Natural killer cell treated with Interleukin-12 subunit alpha and Interleukin-12 subunit beta and Interleukin-15 and Interleukin-18, amount 100 ng/mL, for 72 hours (primary cell): Measurements from ENCODE around the gene PI3. TPM values are rescaled to one million over a fixed set of nuclear protein-coding genes. Genes with fewer than 3 reads are reported as not detected.
"Not testable (repeated sequence)": the region's sequence is repeated elsewhere in the genome, so short reads cannot be mapped to it uniquely, and the experiment has no call there.

ENCODE experiments used
- ATAC-seq, 2 donors: fragments of 150-1000 bp; cut with Tn5 transposase in 1 of 2; sonication (Bioruptor Pico), chemical (Tn5 transposase) in 1 of 2; 2 replicates each; pipeline ENCODE4 v1.10.0; 2021
- DNase-seq: peaks from one replicate; pipeline ENCODE4 v3.0.0; 2022; ENCODE audit warnings: low spot score
- H3K27ac Mint-ChIP-seq, 2 donors: 1 replicate in 1 of 2; 2 replicates in 1 of 2; pipeline ENCODE4 v1.8.0; 2022; ENCODE audit warnings: mixed read lengths in 2 of 2, mild to moderate bottlenecking in 1 of 2, moderate library complexity in 1 of 2
- H3K27me3 Mint-ChIP-seq, 2 donors: 1 replicate in 1 of 2; 2 replicates in 1 of 2; pipeline ENCODE4 v1.8.0; 2022; ENCODE audit warnings: mixed read lengths in 2 of 2
- H3K36me3 Mint-ChIP-seq: one replicate; pipeline ENCODE4 v1.8.0; 2022; ENCODE audit warnings: mixed read lengths
- H3K4me1 Mint-ChIP-seq, 2 donors: 1 replicate in 1 of 2; 2 replicates in 1 of 2; pipeline ENCODE4 v1.8.0; 2022; ENCODE audit warnings: low read depth in 2 of 2, mixed read lengths in 2 of 2, mild to moderate bottlenecking in 1 of 2
- H3K4me3 Mint-ChIP-seq: one replicate; pipeline ENCODE4 v1.8.0; 2022; ENCODE audit warnings: mixed read lengths
- H3K9me3 Mint-ChIP-seq: 2 replicates; pipeline ENCODE4 v1.8.0; 2022; ENCODE audit warnings: mixed read lengths
- total RNA-seq, 2 donors: library from RNA; stranded (reverse); gene quantifications; one replicate each; pipeline ENCODE4 v1.2.3, GENCODE V29; 2022

Gene PI3, protein sequence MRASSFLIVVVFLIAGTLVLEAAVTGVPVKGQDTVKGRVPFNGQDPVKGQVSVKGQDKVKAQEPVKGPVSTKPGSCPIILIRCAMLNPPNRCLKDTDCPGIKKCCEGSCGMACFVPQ
- not detected for total RNA-seq

DNA sequence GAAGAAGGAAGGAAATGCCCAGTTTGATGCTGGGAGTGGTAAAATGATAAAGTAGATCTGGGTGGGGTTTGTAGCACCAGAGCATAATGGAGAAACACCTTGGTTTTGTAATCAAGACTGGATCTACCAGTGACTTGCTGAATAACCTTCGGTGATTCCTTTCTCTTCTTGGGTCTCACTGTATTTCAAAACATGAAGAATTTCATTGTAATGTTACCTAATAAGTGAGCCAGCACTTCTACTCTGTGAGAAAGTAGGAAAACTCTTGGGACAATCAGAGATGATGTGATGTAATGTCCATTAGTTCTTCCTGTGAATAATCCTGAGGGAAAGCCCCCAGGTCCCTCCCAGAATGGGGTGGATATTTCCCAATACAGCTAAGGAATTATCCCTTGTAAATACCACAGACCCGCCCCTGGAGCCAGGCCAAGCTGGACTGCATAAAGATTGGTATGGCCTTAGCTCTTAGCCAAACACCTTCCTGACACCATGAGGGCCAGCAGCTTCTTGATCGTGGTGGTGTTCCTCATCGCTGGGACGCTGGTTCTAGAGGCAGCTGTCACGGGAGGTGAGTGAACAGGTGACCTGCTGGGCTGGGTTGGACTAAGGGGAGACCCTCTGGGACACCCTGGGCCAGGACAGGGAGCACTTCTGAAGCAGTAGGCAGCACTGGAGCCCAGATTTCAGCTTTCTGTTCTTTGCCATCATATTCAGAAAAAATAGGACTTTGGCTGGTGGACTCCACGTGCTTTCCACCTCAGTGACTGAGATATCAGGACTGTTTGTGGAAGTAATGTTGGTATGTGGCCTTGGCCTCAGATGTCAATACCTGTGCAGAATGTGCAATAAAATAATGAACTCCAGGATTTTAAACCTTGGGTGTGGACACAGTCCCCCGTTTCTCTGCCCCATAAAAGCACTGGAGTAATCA lies at the start of gene PI3:
TSS of gene PI3 (plus strand) at position 469 of the 931 bp plus-strand sequence. CDS start at position 490, 21 bp downstream.
- Mint-ChIP-seq H3K9me3 (no peaks in the 10 kb centered on the region), H3K27ac (no peak within 1 kb of the TSS), H3K27me3 (peaks cover 10 to 27% of the 10 kb centered on the region in 2 donors), H3K4me1 (no peaks in the 10 kb centered on the region), H3K36me3 (no peaks in the 10 kb centered on the region), H3K4me3 (no peak within 1 kb of the TSS)
- ATAC-seq (no peak), DNase-seq (no peak)

DNA sequence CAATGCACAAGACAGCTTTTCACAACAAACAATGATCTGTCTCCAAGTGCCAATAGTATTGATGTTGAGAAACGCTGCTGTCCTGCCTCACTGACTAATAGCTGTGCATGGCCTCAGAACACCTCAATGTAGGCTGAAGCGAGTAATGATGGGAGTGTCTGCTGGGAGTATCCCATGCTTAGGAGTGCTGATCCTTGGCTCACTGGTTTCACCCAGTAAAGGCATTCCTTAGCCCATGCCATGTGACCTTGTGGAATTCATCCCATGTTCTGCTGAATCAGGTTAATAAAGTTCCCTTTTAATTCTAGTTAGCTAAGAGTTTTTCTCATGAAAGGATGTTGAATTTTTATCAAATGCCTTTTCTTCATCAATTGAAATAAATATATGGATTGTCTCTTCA lies 46.6 kb upstream of the PI3 start:
- Mint-ChIP-seq H3K4me3 (no peak overlapping the region), H3K27me3 (peaks cover 32 to 39% of the 10 kb centered on the region in 2 donors), H3K36me3 (no peaks in the 10 kb centered on the region), H3K9me3 (no peaks in the 10 kb centered on the region), H3K4me1 (no peaks in the 10 kb centered on the region), H3K27ac (no peak overlapping the region)
- DNase-seq (no peak), ATAC-seq (no peak)

DNA sequence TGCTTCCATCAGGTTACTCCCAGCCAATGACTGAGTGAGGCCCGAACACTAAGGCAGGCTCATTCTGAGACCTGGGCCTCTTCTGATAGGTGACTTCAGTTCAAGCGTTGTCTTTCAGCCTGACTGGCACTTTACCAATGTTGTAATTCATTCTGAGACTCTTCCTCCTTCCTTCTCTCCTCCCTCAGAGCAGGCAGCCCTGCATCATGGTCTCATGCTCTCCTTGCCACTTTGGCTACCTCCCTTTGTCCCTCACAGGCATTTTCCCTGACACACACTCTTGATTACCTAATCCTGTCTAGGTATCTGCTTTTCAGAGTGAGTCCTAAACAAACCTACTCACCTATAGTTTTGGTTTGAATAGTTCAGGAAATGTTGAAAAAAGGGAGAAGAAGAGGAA lies 37.8 kb upstream of the PI3 start:
- H3K9me3 Mint-ChIP-seq, result no peaks in the 10 kb centered on the region
- H3K36me3 Mint-ChIP-seq, result no peaks in the 10 kb centered on the region
- DNase-seq (no peak), ATAC-seq (no peak)
- H3K27ac Mint-ChIP-seq, result no peak overlapping the region
- H3K4me3 Mint-ChIP-seq, result no peak overlapping the region
- peaks cover 0 to 5% of the 10 kb centered on the region in 2 donors for H3K4me1 Mint-ChIP-seq
- H3K27me3 Mint-ChIP-seq, result peaks cover 16 to 27% of the 10 kb centered on the region in 2 donors

DNA sequence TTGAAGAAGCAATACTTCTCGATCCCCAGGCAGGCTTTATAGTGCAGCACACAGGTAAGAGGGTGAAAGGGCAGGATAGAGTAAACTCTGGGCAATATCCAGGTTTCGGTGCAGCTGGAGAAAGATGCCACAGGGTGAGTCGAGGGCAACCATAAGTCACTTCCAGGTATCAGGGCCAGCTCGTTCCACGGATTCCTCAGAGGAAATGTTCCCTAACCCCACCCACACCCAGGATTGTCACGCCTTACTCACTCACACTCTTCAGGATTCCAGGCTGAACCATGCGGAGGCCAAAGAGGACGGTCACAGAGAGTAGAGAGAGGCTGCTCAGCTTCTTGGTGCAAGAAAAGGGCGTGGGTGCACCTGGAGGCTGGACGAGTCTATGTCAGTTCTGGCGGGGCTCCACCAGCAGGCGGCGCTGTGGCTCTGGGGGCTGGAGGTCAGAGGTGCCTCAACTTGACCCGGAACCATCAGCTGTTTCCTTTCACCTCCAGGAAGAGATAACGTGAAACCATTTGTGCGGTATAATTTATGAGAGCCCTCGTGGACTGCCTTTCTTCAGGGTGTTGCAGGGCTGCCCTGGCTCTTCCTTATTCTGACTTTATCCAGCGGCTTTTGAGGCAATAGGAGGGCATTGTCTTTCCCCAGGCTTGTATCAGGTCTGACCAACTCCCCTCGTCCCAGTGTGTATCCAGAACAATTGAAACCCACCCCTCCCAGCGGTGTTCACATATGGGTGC lies 36.0 kb upstream of the PI3 start:
- H3K27ac Mint-ChIP-seq, result no peak overlapping the region
- H3K27me3 Mint-ChIP-seq, result peaks cover 6 to 13% of the 10 kb centered on the region in 2 donors
- no peaks in the 10 kb centered on the region for H3K9me3 Mint-ChIP-seq
- ATAC-seq, result peak; percentile 63 to 81
- H3K4me1 Mint-ChIP-seq, result peaks cover 0 to 5% of the 10 kb centered on the region in 2 donors
- H3K4me3 Mint-ChIP-seq, result no peak overlapping the region
- H3K36me3 Mint-ChIP-seq, result no peaks in the 10 kb centered on the region
- DNase-seq, result peak; percentile 69

DNA sequence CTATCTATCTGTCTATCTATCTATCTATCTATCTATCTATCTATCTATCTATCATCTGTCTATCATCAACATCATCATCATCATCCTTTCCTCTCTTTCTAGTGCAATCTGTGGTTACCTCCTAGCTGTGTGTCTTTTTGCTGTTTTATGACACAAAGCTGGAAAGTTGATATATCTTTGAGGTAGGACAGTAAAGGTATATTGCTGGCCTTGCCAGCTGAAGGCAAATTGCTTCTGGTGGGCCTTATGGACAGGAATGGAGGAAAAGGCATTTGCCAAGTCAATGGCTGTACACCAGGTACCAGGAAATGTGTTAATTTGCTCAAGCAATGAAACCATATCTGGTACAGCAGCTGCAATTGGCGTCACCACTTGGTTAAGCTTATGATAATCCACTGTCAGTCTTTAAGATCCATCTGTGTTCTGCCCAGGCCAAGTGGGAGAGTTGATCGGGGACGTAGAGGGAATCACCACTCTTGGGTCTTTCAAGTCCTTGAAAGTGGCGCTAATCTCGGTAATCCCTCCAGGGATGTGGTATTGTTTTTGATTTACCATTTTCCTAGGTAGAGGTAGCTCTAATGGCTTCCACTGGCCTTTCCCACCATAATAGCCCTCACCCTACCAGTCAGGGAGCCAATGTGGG lies 34.8 kb upstream of the PI3 start:
- not testable (repeated sequence) for H3K9me3 Mint-ChIP-seq, H3K4me3 Mint-ChIP-seq, H3K36me3 Mint-ChIP-seq, H3K27ac Mint-ChIP-seq, ATAC-seq, DNase-seq, H3K4me1 Mint-ChIP-seq
- peaks cover 8 to 14% of the 10 kb centered on the region in 2 donors for H3K27me3 Mint-ChIP-seq

DNA sequence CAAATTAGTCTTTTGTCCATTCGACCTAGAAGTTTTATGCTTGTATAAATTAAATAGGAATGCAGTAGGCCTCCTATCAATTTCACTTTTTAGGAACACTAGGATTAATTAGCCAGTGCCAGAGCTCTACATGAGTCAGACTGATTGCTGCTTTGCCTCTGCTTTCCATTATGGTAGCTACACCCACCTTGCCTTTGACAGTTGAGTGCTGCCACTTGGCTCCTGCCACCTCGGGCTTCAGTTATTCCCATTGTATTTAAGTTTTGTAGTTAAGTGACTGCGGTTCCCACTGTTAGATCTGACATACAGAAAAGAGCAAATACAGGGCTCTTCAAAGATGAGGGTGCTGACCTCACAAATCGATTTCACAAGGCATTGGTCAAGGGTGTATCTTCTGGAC lies 33.9 kb upstream of the PI3 start:
- Mint-ChIP-seq H3K27ac (no peak overlapping the region), H3K9me3 (no peaks in the 10 kb centered on the region), H3K36me3 (no peaks in the 10 kb centered on the region), H3K4me3 (no peak overlapping the region), H3K27me3 (peaks cover 16 to 21% of the 10 kb centered on the region in 2 donors), H3K4me1 (no peaks in the 10 kb centered on the region)
- no peak for ATAC-seq
- no peak for DNase-seq

DNA sequence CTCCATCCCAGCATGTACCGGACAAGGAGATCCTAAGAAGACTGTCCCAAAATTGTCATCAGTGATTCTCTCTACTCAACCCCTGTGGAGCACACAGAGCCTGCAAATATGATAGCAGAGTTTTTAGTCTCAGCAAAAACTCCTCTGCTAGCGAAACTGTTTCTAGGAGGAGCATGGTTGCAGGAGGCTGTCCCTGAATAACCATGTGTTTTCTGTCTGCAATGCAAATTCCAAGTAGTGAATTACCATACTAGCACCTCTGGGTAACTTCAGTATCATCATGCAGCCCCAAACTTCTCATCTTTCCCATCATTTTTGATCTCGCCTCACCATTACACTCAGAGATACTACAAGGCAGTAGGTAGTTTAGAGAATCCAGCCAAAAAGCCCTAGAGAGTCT lies 25.6 kb upstream of the PI3 start:
- Mint-ChIP-seq H3K27ac (no peak overlapping the region), H3K4me3 (no peak overlapping the region), H3K36me3 (no peaks in the 10 kb centered on the region), H3K27me3 (peaks cover 29 to 64% of the 10 kb centered on the region in 2 donors), H3K9me3 (no peaks in the 10 kb centered on the region), H3K4me1 (no peaks in the 10 kb centered on the region)
- DNase-seq (no peak), ATAC-seq (no peak)

DNA sequence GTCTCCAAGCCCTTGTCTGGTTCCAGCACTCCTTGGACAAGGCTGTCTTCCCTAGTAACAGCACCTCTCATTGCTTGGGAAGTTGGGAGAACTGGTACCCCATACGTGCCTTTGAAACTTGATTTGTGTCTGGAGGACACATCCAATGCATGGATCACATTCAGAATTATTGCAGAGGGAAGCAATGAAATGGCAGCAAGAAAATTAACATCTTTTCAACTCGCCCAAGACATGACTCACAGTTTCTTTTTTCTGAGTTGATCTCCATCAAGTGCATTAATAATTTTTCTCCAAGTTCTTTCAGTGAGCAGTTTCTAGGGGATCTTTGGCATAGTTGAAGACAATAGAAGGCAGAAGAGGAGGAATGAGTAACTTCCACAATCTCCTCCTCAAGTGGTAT lies 22.3 kb upstream of the PI3 start:
- ATAC-seq (no peak), DNase-seq (no peak)
- H3K4me3 Mint-ChIP-seq, result no peak overlapping the region
- H3K36me3 Mint-ChIP-seq, result no peaks in the 10 kb centered on the region
- peaks cover 35 to 51% of the 10 kb centered on the region in 2 donors for H3K27me3 Mint-ChIP-seq
- H3K9me3 Mint-ChIP-seq, result no peaks in the 10 kb centered on the region
- no peak overlapping the region for H3K27ac Mint-ChIP-seq
- no peaks in the 10 kb centered on the region for H3K4me1 Mint-ChIP-seq

DNA sequence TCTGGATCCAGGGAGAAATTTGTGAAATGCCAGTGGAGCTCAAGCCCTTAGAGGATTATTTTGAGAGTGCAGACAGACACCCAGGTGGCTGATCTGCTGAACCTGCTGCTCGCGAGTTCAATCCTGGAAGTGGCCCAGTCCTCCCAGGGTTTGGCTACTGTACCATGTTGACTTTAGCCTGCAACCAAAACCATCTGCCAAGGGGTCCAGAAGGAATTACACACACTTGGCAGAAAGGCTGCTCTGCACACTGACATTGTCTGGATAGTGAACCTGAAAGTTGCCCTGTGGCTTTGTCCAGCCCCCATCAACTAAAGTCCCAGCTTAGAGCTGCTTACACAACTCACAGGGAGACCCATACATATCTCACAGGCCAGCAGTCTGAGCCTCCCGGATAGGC lies 21.6 kb upstream of the PI3 start:
- H3K36me3 Mint-ChIP-seq, result no peaks in the 10 kb centered on the region

DNA sequence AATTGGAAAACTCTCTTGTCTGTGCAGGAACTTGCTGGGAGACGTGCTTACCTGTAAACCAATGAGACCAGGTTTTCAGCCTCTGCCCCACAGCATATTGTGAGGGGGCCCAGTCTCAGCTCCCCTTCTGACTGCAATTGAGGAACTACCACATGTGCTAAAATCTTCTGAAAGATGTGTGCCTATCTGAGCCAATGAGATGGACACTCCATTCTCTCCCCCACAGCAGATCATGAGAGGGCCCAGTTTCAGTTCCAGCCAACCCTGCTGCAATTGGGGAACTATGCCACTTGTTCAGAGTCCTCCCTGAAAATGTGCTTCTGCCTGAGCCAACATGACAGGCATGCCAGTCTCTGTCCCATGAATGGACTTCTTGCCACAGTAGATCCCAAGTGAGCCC lies 20.9 kb upstream of the PI3 start:
- H3K4me3 Mint-ChIP-seq, result no peak overlapping the region
- H3K27ac Mint-ChIP-seq, result no peak overlapping the region
- H3K36me3 Mint-ChIP-seq, result peaks cover 5% of the 10 kb centered on the region
- H3K4me1 Mint-ChIP-seq, result no peaks in the 10 kb centered on the region
- H3K9me3 Mint-ChIP-seq, result peaks cover 5% of the 10 kb centered on the region
- no peak for ATAC-seq
- no peak for DNase-seq
- H3K27me3 Mint-ChIP-seq, result peaks cover 39 to 50% of the 10 kb centered on the region in 2 donors

More for the DNA sequence above, 21.6 kb upstream of the PI3 start:
- Mint-ChIP-seq H3K27me3 (peaks cover 37 to 50% of the 10 kb centered on the region in 2 donors), H3K4me1 (no peaks in the 10 kb centered on the region), H3K27ac (no peak overlapping the region), H3K4me3 (no peak overlapping the region), H3K9me3 (no peaks in the 10 kb centered on the region)
- ATAC-seq (no peak), DNase-seq (no peak)

DNA sequence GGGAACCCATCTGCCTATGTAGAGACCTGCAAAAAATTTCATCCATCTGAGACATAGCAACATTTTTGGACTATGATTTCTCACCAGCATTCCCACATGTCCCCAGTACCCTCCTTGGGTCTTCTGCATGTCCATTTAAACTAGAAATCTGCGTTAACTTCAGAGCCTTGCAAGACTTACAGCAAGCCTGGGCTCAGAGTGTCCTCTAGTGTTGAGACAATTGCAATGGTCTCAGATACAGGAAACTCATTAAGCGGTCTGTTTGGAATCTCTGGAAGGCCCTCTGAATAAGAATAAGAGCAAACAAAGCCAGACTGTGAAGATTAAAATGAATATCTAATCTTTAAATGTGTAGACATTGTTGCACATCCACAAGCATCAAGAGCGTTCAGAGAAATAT lies 20.5 kb upstream of the PI3 start:
- Mint-ChIP-seq H3K9me3 (peaks cover 9% of the 10 kb centered on the region), H3K27me3 (peaks cover 41 to 50% of the 10 kb centered on the region in 2 donors), H3K4me3 (no peak overlapping the region), H3K4me1 (no peaks in the 10 kb centered on the region), H3K27ac (no peak overlapping the region), H3K36me3 (peaks cover 10% of the 10 kb centered on the region)
- DNase-seq (no peak), ATAC-seq (no peak)

DNA sequence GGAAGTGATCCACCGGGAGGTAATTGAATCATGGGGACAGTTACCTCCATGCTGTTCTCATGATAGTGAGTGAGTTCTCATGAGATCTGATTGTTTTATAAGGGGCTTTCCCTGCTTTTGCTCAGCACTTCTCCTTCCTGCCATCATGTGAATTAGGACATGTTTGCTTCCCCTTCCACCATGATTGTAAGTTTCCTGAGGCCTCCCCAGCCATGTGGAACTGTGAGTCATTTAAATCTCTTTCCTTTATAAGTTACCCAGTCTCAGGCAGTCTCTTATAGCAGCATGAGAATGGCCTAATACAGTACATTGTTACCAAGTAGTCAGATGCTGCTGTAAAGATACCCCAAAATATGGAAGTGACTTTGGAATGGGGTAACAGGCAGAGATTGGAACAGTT lies 19.9 kb upstream of the PI3 start:
- not testable (repeated sequence) for H3K4me3 Mint-ChIP-seq, H3K27ac Mint-ChIP-seq, H3K9me3 Mint-ChIP-seq, H3K4me1 Mint-ChIP-seq, DNase-seq, ATAC-seq
- H3K27me3 Mint-ChIP-seq, result peaks cover 37 to 48% of the 10 kb centered on the region in 2 donors
- H3K36me3 Mint-ChIP-seq, result peaks cover 12% of the 10 kb centered on the region

DNA sequence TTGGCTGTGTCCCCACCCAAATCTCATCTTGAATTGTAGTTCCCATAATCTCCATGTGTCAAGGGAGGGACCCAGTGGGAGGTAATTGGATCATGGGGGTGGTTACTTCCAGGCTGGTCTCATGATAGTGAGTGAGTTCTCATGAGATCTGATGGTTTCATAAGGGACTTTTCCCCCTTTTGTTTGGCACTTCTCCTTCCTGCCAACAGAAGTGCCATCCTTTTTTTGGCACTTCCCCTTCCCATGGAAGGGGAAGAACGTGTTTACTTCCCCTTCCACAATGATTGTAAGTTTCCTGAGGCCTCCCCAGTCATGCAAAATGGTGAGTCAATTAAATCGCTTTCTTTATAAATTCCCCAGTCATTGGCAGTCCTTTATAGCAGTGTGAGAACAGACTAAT lies 18.0 kb upstream of the PI3 start:
- no peak for ATAC-seq
- H3K27ac Mint-ChIP-seq, result no peak overlapping the region
- H3K27me3 Mint-ChIP-seq, result peaks cover 39 to 43% of the 10 kb centered on the region in 2 donors
- H3K4me1 Mint-ChIP-seq, result no peaks in the 10 kb centered on the region
- H3K36me3 Mint-ChIP-seq, result peaks cover 12% of the 10 kb centered on the region
- no peak for DNase-seq
- peaks cover 9% of the 10 kb centered on the region for H3K9me3 Mint-ChIP-seq
- no peak overlapping the region for H3K4me3 Mint-ChIP-seq
